ENCODE data around the gene UBE3C. TPM values are rescaled to one million over a fixed set of nuclear protein-coding genes. Genes with fewer than 3 reads are reported as not detected.

The UBE3C gene
- total and polyA plus RNA-seq, 9 of the 15 experiments (the other 6 are each of a cell fraction or from before 2014, with no cell fraction given): 9.6 to 91.7 (median 75.4) TPM

GRCh38 chr7:157138424-157139110, at the start of gene UBE3C (continued):
- TF ChIP-seq E2F6 (IDR thresholded peaks at IDR 0.05; ENCODE audit: borderline replicate concordance in 1 of 2, extremely low read depth in 1 of 2, insufficient read depth in 1 of 2, insufficient read length in 1 of 2, low read depth in 1 of 2, low read length in 1 of 2, poor library complexity in 1 of 2, severe bottlenecking in 1 of 2) (peak; percentile 89 to 95), ZNF431 (CRISPR knock-in tag; IDR thresholded peaks at IDR 0.05) (peak; percentile 73), RBFOX2 (IDR thresholded peaks at IDR 0.05; ENCODE audit: low read depth, low read length) (peak; percentile 92), TFE3 (CRISPR knock-in tag; IDR thresholded peaks at IDR 0.05) (no peak), PRMT5 (CRISPR knock-in tag; IDR thresholded peaks at IDR 0.05) (peak; percentile 57; the same call in 1 of the 2 replicates), JUND (IDR thresholded peaks at IDR 0.05; ENCODE audit: borderline replicate concordance, low read depth, low read length) (peak; percentile 30; the same call in 1 of the 2 replicates), JUND (tag; IDR thresholded peaks at IDR 0.05; ENCODE audit: borderline replicate concordance, low read depth, low read length) (peak; percentile 8; the same call in 1 of the 3 replicates), ILF3 (IDR thresholded peaks at IDR 0.05; ENCODE audit: borderline replicate concordance) (peak; percentile 70; the same call in 1 of the 2 replicates), ZNF395 (CRISPR knock-in tag; IDR thresholded peaks at IDR 0.05) (peak; percentile 100), ZNF224 (CRISPR knock-in tag; IDR thresholded peaks at IDR 0.05) (no peak), HDAC8 (tag; IDR thresholded peaks at IDR 0.05) (peak; percentile 98), THRAP3 (IDR thresholded peaks at IDR 0.05; ENCODE audit: borderline replicate concordance) (no peak), ZFP30 (CRISPR knock-in tag; IDR thresholded peaks at IDR 0.05; ENCODE audit: borderline replicate concordance) (no peak), RBBP5 (IDR thresholded peaks at IDR 0.05; ENCODE audit: borderline replicate concordance, insufficient read depth, low read length, poor library complexity, severe bottlenecking) (peak; percentile 82), ZBTB1 (CRISPR knock-in tag; IDR thresholded peaks at IDR 0.05; ENCODE audit: borderline replicate concordance, low read depth) (peak; percentile 34; the same call in 1 of the 2 replicates), NFRKB (IDR thresholded peaks at IDR 0.05; ENCODE audit: low read depth) (peak; percentile 70; the same call in 1 of the 2 replicates), E2F8 (IDR thresholded peaks at IDR 0.05; ENCODE audit: low read depth, partially characterized antibody) (no peak), HDAC1 (IDR thresholded peaks at IDR 0.05) (peak in 1 of 2 experiments; percentile 69; a peak in 2 of 4 replicates), ARID1B (IDR thresholded peaks at IDR 0.05) (no peak; the same call in 1 of the 2 replicates), PHB2 (IDR thresholded peaks at IDR 0.05; ENCODE audit: low read depth) (no peak)

Data from K562 (cell line).